SW480 (cell line): ENCODE data around the gene RXYLT1.
A peak's percentile ranks its signal among the peaks of the same experiment; 100 is the strongest.
"Not testable (repeated sequence)": the region's sequence is repeated elsewhere in the genome, so short reads cannot be mapped to it uniquely, and the experiment has no call there.

Experiments
- DNase-seq: peaks from one replicate; pipeline ENCODE4 v3.0.0-alpha.2; 2016; ENCODE audit warnings: low spot score

RXYLT1 gene

GRCh38 chr12:63802012-63802608 lies 22.4 kb downstream of the RXYLT1 start:
- DNase-seq, result peak; percentile 17

GRCh38 chr12:63804746-63805145 lies 25.0 kb downstream of the RXYLT1 start:
- no peak for DNase-seq

GRCh38 chr12:63805704-63806672 lies 26.3 kb downstream of the RXYLT1 start:
- no peak for DNase-seq

GRCh38 chr12:63808631-63809030 lies 28.9 kb downstream of the RXYLT1 start:
- DNase-seq, result no peak

GRCh38 chr12:63809566-63809965 lies 29.9 kb downstream of the RXYLT1 start:
- DNase-seq, result no peak

GRCh38 chr12:63811334-63811733 lies 31.6 kb downstream of the RXYLT1 start:
- DNase-seq, result no peak

- no peak for DNase-seq
These were observed 32.0 kb downstream of the RXYLT1 start for GRCh38 chr12:63811755-63812154.

- no peak for DNase-seq
These were observed 34.5 kb downstream of the RXYLT1 start for GRCh38 chr12:63814146-63814772.

GRCh38 chr12:63815482-63815852 lies 35.8 kb downstream of the RXYLT1 start:
- no peak for DNase-seq

- no peak for DNase-seq
These were observed 36.3 kb downstream of the RXYLT1 start for GRCh38 chr12:63816031-63816430.

- no peak for DNase-seq
These were observed 40.7 kb downstream of the RXYLT1 start for GRCh38 chr12:63820427-63820826.

- no peak for DNase-seq
These were observed 42.1 kb downstream of the RXYLT1 start for GRCh38 chr12:63821781-63822251.

GRCh38 chr12:63822352-63822751 lies 42.6 kb downstream of the RXYLT1 start:
- DNase-seq, result no peak

GRCh38 chr12:63823040-63823439 lies 43.3 kb downstream of the RXYLT1 start:
- no peak for DNase-seq

GRCh38 chr12:63826006-63826585 lies 46.4 kb downstream of the RXYLT1 start:
- peak; percentile 43 for DNase-seq

- DNase-seq, result no peak
These were observed 49.2 kb downstream of the RXYLT1 start for GRCh38 chr12:63828867-63829266.

- no peak for DNase-seq
These were observed 56.3 kb downstream of the RXYLT1 start for GRCh38 chr12:63836046-63836445.

GRCh38 chr12:63836936-63837335 lies 57.2 kb downstream of the RXYLT1 start:
- DNase-seq, result no peak

- DNase-seq, result no peak
These were observed 58.7 kb downstream of the RXYLT1 start for GRCh38 chr12:63838411-63838810.

GRCh38 chr12:63841011-63841410 lies 61.3 kb downstream of the RXYLT1 start:
- no peak for DNase-seq

- no peak for DNase-seq
These were observed 61.9 kb downstream of the RXYLT1 start for GRCh38 chr12:63841571-63841970.

GRCh38 chr12:63842750-63843149 lies 63.0 kb downstream of the RXYLT1 start:
- not testable (repeated sequence) for DNase-seq
